DND-41 (cell line): Measurements from ENCODE around the gene DPM1.

Experiments used
- CTCF ChIP-seq: IDR thresholded peaks from 2 replicates; pipeline ENCODE4 v1.5.1; 2012; ENCODE audit warnings: borderline replicate concordance, low read length, moderate library complexity, mild to moderate bottlenecking; ENCODE audit not compliant: poor library complexity, severe bottlenecking; ENCODE audit errors: extremely low read depth
- EZH2 ChIP-seq: IDR thresholded peaks from 3 replicates; pipeline ENCODE4 v1.6.1; 2012; ENCODE audit warnings: borderline replicate concordance, low read depth, mild to moderate bottlenecking, moderate library complexity, low read length, inconsistent platforms; ENCODE audit not compliant: severe bottlenecking

- TF ChIP-seq CTCF, result no peak
- no peak for TF ChIP-seq EZH2
Measured at GRCh38 chr20:50916257-50916656, 42.1 kb downstream of the DPM1 start.
